Loucy (cell line): ENCODE measurements around the gene ODF2.
"Not testable (repeated sequence)": the region's sequence is repeated elsewhere in the genome, so short reads cannot be mapped to it uniquely, and the experiment has no call there.

Experiments
- H2AFZ ChIP-seq: fragments of 200-600 bp; sonication (generic); 2 replicates; pipeline ENCODE4 v1.6.0; 2016; ENCODE audit warnings: antibody characterized with exemption, mild to moderate bottlenecking, low read length, moderate library complexity
- H3F3A ChIP-seq: fragments of 200-600 bp; 2 replicates; pipeline ENCODE4 v1.6.0; 2016; ENCODE audit warnings: antibody characterized with exemption, low read depth, mild to moderate bottlenecking
- H3K27me3 ChIP-seq: fragments of 200-600 bp; sonication (generic); 2 replicates; pipeline ENCODE4 v1.6.1; 2014; ENCODE audit warnings: low read length, mild to moderate bottlenecking; ENCODE audit not compliant: insufficient read depth, poor library complexity, severe bottlenecking
- H3K36me3 ChIP-seq: fragments of 200-600 bp; sonication (generic); 2 replicates; pipeline ENCODE4 v1.6.1; 2016; ENCODE audit warnings: low read length; ENCODE audit not compliant: insufficient read depth
- H3K4me1 ChIP-seq: fragments of 200-600 bp; sonication (generic); 2 replicates; pipeline ENCODE4 v1.5.1; 2014; ENCODE audit warnings: low read length, mild to moderate bottlenecking; ENCODE audit not compliant: insufficient read depth, poor library complexity, severe bottlenecking
- H3K4me2 ChIP-seq: fragments of 200-600 bp; sonication (generic); 2 replicates; pipeline ENCODE4 v1.6.0; 2014; ENCODE audit warnings: antibody characterized with exemption, low read length, low read depth, mild to moderate bottlenecking; ENCODE audit not compliant: poor library complexity, severe bottlenecking
- H3K4me3 ChIP-seq: fragments of 200-600 bp; sonication (generic); 2 replicates; pipeline ENCODE4 v1.5.1; 2014; ENCODE audit warnings: low read length, mild to moderate bottlenecking, mixed read lengths; ENCODE audit not compliant: poor library complexity, severe bottlenecking
- H3K79me2 ChIP-seq: fragments of 200-600 bp; sonication (generic); 2 replicates; pipeline ENCODE4 v1.6.1; 2014; ENCODE audit warnings: low read length; ENCODE audit not compliant: insufficient read depth
- H3K9ac ChIP-seq: fragments of 200-600 bp; sonication (generic); 2 replicates; pipeline ENCODE4 v1.6.0; 2014; ENCODE audit warnings: mild to moderate bottlenecking, low read depth, low read length, moderate library complexity; ENCODE audit not compliant: poor library complexity, severe bottlenecking
- H3K9me2 ChIP-seq: fragments of 200-600 bp; sonication (generic); replicated peaks from 2 replicates; pipeline ENCODE4 v1.6.1; 2016; ENCODE audit warnings: low read depth, low read length, mixed read lengths
- H3K9me3 ChIP-seq: fragments of 200-600 bp; sonication (generic); 2 replicates; pipeline ENCODE4 v1.6.1; 2014; ENCODE audit warnings: mild to moderate bottlenecking, antibody characterized with exemption, low read length, low read depth; ENCODE audit not compliant: insufficient read depth
- H4K20me1 ChIP-seq: fragments of 200-600 bp; sonication (generic); 2 replicates; pipeline ENCODE4 v1.6.0; 2014; ENCODE audit warnings: antibody characterized with exemption, low read length, mild to moderate bottlenecking; ENCODE audit not compliant: insufficient read depth, poor library complexity, severe bottlenecking
- EZH2phosphoT487 ChIP-seq: fragments of 200-600 bp; IDR thresholded peaks from 2 replicates; pipeline ENCODE4 v1.6.1; 2018; ENCODE audit warnings: antibody characterized with exemption, mild to moderate bottlenecking, moderate library complexity, borderline replicate concordance
- TF ChIP-seq, protein P1 (sequence below): fragments of 200-600 bp; sonication (generic); conservative IDR thresholded peaks from 2 replicates; pipeline ENCODE4 v1.5.1; 2014; ENCODE audit warnings: mild to moderate bottlenecking, antibody characterized with exemption, low read length

The ODF2 gene

GRCh38 chr9:128412120-128412790 is 43.6 kb upstream of the ODF2 start:
- H3F3A ChIP-seq, result no peaks in the 10 kb centered on the region
- peak overlapping the region; percentile 78 for H2AFZ ChIP-seq
- H3K9me3 ChIP-seq, result no peaks in the 10 kb centered on the region
- H3K9ac ChIP-seq, result peak overlapping the region; percentile 42
- no peaks in the 10 kb centered on the region for H3K79me2 ChIP-seq
- no peaks in the 10 kb centered on the region for H3K9me2 ChIP-seq
- no peaks in the 10 kb centered on the region for H3K4me1 ChIP-seq
- no peaks in the 10 kb centered on the region for H4K20me1 ChIP-seq
- H3K36me3 ChIP-seq, result no peaks in the 10 kb centered on the region
- no peaks in the 10 kb centered on the region for H3K27me3 ChIP-seq
- peak overlapping the region; percentile 28 for H3K4me3 ChIP-seq
- H3K4me2 ChIP-seq, result peak overlapping the region; percentile 44
- TF ChIP-seq, protein P1, sequence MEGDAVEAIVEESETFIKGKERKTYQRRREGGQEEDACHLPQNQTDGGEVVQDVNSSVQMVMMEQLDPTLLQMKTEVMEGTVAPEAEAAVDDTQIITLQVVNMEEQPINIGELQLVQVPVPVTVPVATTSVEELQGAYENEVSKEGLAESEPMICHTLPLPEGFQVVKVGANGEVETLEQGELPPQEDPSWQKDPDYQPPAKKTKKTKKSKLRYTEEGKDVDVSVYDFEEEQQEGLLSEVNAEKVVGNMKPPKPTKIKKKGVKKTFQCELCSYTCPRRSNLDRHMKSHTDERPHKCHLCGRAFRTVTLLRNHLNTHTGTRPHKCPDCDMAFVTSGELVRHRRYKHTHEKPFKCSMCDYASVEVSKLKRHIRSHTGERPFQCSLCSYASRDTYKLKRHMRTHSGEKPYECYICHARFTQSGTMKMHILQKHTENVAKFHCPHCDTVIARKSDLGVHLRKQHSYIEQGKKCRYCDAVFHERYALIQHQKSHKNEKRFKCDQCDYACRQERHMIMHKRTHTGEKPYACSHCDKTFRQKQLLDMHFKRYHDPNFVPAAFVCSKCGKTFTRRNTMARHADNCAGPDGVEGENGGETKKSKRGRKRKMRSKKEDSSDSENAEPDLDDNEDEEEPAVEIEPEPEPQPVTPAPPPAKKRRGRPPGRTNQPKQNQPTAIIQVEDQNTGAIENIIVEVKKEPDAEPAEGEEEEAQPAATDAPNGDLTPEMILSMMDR, result peak; percentile 80
- TF ChIP-seq EZH2phosphoT487, result no peak

DNA sequence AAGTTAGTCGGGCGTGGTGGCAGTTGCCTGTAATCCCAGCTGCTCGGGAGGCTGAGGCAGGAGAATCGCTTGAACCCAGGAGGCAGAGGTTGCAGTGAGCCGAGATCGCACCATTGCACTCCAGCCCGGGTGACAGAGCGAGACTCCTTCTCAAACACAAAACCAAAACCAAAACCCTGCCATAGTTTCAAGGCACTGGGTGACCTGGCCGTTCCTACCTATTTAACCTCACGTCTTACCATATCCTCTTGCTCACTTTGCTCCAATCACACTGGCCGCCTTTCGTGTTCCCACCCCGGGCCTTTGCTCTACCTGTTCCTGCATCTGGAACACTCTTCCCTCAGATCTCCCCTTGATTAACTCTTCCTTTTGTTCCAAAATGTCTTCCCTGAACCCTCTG is 42.1 kb upstream of the ODF2 start:
- not testable (repeated sequence) for H3K27me3 ChIP-seq, H3K4me2 ChIP-seq, H3F3A ChIP-seq, H2AFZ ChIP-seq, H4K20me1 ChIP-seq, H3K4me1 ChIP-seq, H3K9me3 ChIP-seq, H3K9ac ChIP-seq, H3K4me3 ChIP-seq, H3K9me2 ChIP-seq, H3K36me3 ChIP-seq, H3K79me2 ChIP-seq

GRCh38 chr9:128414461-128414860 is 41.3 kb upstream of the ODF2 start:
- Histone ChIP-seq H3K9me2 (no peaks in the 10 kb centered on the region), H4K20me1 (no peaks in the 10 kb centered on the region), H3K4me2 (no peak overlapping the region), H3K36me3 (no peaks in the 10 kb centered on the region), H3K27me3 (no peaks in the 10 kb centered on the region), H3K9me3 (no peaks in the 10 kb centered on the region), H2AFZ (no peak overlapping the region), H3F3A (no peaks in the 10 kb centered on the region), H3K4me1 (no peaks in the 10 kb centered on the region), H3K79me2 (no peaks in the 10 kb centered on the region), H3K9ac (no peak overlapping the region), H3K4me3 (no peak overlapping the region)
- TF ChIP-seq, protein P1, result no peak
- no peak for TF ChIP-seq EZH2phosphoT487

DNA sequence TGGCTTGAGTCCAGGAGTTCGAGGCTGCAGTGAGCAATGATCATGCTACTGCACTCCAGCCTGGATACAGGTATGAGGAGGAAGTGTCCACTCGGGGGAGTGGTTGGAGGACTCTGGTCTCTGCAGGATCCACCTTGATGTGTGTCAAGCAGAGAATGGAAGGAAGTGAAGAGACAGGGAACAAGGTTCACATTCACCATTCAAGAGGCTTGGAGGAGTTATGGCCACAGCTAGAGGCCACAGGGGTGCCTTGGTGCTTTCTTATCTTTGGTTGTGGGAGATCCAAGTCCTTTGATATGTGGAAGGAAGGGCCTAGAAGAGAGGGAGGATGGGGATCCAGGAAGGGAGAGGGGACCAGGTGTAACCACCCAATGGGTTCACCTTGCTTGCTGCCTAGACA is 40.5 kb upstream of the ODF2 start:
- TF ChIP-seq, protein P1, result no peak
- TF ChIP-seq EZH2phosphoT487, result no peak
- Histone ChIP-seq H2AFZ (no peak overlapping the region), H3K9me2 (no peaks in the 10 kb centered on the region), H4K20me1 (no peaks in the 10 kb centered on the region), H3F3A (no peaks in the 10 kb centered on the region), H3K4me1 (peaks cover 3% of the 10 kb centered on the region), H3K4me2 (no peak overlapping the region), H3K36me3 (no peaks in the 10 kb centered on the region), H3K27me3 (no peaks in the 10 kb centered on the region), H3K9ac (no peak overlapping the region), H3K4me3 (no peak overlapping the region), H3K79me2 (no peaks in the 10 kb centered on the region), H3K9me3 (no peaks in the 10 kb centered on the region)
